Measurements from ENCODE around the gene FTO.
"Not testable (repeated sequence)": the region's sequence is repeated elsewhere in the genome, so short reads cannot be mapped to it uniquely, and the experiment has no call there.

Gene FTO

DNA sequence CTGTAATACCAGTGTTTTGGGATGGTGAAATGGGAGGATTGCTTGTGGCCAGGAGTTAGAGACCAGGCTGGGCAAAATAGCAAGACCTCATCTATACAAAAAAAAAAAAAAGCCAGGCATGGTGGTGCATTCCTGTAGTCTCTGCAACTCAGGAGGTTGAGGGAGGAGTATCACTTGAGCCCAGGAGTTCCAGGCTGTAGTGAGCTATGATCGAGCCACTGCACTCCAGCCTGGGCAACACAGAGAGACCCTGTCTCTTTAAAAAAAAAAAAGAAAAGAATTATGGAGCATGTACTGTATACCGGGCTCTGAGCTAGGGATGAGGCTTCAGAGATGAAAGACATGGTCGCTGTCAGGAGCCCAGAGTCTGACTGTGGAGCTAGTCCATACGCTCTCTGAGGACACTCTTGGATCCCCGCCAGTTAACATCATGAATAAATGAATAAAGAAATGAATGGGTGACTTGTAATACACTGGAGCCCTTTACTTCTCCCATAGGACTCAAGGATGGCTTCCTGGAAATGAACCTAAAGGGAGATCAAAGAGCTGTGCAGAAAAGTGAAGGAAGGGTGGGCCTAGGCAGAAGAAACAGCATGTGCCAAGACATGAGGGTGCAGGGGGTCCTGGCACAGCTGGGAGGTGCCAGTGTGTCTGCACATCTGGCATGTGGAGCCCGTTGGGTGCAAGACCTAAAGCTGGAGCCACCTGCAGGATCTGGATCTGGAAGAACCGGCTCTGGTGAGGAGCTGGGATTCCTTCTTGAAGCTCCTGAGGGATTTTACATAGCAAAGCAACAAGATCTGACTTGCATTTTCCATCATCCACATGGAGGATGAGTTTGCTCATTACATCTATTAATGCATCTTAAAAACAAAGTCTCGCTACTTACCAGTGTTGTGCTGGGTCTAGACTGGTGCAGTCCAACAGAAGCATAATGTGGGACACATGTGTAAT, 462.2 kb downstream of the FTO start:
- no peak for FAIRE-seq

DNA sequence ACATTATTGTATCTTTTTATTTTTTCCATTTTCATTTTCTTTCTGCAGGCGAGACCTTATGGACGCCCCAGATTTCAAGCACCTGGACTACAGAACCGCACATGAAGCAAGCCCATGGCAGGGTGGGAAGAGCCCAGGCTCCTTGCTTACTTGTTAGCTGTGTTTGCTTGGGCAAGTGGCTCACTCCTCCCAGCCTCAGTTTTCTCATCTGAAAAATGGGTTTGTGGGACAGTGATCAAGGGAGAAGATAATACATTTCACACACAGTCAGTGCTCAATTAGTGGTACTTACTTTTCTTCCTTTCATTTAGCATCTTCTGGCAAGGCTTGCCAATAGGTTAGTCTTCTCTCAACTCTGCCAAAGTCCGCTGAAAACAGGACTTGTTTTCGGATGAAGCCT, 465.2 kb downstream of the FTO start:
- FAIRE-seq, result no peak

DNA sequence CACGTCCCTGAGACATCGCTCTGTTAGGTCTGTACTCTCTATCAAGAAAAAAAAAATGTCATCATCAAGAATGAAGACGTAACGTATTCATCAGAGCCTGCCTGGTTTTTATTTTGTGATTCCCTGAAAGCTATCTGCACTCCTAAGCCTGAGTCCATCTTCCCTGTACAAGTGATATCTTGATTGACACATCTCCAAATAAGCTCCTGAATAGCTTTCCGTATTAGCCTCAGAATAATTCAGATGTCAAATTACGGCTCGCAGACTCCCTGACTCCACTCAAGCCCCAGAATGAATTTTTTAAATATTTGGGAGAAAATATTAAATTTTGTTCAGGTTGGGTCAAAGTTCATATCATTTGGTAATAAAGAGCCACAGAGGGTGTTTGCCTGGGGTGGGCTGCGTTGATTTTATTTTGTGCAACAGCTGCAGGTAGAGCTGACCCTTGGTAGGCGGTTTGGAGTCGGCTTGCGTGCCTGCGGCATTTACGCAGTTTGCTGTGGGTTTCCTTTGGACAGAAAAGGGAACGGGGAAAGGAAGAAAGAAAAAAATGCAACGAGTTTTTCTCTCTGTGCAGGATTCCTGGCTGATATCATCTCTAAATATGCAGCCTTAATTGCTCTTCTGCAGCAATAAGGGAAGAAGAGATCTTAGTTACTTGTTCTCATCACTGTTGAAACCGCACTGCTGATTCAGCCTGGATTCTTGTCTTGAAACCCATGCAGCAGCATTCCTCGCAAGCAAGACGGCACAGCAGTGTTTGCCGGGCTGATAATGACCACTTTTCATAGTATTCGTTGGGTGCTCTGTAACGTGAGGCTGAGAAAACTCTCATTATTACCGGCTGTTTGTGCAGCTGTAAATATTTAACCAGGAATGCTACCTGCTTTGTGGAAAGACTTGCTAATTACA, 467.9 kb downstream of the FTO start:
- no peak for FAIRE-seq

DNA sequence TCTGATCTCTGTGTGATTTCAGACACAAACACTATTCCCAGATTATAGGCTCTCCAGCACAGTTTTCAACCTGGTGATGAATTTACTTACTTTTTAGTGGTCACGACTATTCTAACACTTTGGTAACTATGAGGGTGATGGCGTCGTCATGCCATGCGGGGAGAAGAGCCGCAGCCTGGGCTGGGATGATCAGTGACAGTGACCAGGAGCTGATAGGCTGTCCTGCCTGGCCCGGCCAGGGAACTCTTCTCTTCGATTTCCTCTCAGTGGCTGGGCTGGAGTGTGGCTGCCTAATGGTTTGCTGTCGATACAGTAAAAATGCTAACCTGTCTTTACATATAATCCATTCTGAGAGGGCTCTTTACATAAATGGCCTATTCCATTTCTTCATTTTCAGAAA, 469.5 kb downstream of the FTO start:
- no peak for FAIRE-seq

DNA sequence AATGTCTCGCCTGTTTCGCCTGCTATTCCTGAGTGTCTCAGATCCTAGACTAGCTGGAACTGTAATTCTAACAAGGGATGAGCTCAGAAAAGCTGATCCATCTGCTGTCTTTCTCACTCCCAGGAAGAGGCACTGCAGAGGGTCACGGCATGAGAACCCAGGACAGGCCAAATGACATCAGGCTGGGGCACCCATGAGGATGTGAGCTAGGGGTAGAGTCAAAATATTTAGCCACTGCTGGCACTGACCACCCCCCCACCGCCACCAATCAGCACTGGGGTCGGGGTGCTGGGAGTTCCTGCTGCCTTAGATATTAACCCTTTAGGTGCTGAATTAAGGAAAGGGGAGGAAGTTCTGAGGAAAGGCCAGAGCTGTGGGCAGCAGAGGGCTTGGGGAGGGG, 470.2 kb downstream of the FTO start:
- no peak for FAIRE-seq

DNA sequence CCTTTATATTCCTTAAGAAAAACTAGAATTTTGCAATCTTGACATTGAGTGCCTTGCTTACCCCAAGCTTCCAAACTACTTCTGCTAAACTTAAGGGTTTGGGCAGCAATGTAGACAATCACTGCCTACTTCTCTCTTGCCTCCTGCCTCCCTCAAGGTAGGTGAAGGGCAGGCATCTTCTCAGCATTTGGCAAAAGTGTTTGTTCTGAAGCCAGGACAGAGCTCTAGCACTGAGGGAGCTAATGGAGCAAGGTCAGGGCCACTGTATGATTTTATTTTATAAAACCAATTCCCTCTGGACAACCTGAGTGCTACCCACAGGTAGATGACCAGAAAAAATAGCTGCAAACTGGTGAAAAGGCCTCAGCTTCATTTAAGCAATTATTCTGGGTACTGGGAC, 470.8 kb downstream of the FTO start:
- no peak for FAIRE-seq

DNA sequence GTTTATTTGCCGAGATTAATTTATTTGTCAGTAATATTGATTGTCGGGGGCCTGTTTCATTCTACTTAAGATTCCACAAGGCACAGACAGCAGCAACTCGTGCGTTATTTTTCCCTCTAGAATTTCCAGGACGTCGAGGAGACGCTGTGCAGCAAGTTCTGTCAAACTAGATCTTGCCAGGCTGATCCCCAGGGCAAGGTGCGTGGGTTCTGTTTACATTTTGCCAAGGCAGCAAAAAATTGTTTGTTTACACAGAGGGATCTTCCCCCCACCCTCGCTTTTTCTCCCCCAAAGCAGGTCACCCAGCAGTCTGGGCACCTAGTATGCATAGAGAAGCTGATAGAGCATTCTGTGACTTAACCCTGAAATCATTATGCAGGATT, 471.2 kb downstream of the FTO start:
- no peak for FAIRE-seq

DNA sequence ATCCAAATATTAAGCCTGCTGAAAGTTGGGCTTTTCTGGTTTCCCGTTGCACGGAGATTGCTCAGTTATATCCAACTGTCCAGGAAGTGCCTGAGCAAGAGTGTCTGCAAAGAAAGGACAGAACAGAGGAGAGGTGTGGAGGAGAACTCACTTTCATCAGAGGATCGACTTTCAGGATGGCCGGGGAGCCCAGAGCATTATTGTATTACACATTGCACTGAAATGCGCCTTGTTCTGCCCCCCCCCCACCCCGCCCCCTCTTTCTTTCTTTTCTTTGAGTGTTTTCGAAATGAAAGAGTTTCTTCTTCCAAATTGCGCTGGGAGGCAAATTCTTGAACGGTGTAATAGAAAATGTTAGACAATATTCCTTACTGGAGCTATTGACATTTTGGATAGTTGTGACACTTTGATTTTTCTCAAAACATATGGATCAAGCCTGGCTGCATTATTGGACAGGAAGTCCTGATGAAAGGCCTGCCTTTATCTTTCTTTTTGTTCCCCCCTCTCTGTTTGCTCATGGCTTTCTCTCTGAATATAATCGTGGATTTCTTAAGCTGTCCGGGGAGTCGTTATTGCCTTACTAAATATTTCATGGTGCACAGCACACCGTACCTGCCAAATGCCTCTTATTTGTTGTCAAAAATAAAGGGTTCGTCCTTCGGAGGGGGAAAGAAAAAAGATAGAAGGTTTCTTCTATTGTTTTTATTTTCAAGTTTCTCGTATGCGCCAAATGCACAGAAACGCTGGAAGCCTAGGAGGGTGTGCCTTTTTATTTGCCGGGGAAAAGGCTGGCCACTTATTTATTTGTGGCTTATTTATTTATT, 471.8 kb downstream of the FTO start:
- FAIRE-seq, result no peak

DNA sequence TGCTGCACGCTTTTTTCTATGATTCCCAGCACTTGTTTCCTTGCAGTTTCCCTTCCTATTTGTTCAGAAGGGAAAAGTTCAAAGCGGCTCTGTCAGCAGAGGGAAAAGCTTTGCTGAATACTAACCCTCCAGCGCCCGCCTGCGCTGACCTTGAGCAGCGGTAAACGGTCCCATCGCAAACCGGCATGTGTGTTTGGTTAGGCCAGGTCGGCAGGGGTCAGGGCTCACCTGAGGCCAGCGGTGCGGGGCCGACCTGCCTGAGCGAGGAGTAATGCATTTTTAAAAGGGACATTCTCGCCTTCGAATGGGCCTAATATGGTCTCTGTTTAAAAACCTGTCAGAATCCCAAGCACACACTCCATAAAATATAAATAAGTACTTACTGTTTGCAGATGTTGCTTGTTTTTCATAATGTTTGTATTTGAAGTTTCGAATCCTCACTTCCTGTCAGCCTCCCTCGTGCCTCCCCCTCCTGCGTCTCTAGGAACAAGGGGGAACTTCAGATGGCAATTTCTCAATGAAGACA, 472.5 kb downstream of the FTO start:
- FAIRE-seq, result no peak

DNA sequence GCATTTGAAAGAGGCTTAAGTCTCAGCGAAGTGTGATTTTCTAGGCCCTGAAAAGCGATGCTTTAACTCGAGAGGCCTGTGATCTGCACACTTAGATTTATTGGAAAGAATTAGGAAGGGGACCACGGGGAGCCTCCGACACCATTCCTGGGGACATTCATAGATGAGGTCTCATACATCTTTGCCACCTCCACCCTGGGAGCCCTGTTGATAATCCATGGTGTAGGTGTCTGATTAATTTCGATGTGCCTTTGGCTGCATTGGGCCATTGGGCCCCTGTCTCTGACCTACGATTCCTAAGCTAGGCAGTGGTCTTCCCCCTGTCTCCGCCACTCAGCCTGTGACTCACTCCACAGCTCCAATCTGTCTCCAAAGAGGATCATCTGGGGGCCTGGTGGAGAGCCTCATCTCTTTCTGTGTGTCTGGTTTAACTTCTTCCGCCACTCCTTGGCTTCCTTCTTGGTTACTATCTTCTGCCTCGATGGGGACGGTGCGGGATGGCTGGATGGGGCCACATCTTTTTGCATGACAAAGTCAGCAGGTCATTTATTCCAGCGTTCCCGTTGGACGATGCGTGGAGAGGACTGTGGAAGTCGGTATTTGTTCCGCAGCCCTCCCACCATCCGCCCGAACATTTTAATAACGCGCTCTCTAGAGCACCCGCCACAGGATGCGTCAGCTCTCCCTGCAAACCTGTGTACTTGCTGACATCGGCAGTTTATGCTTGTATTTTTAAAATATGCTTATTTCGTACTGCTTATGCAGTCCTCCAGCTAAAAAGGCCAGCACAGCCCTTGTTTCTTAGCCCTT, 473.3 kb downstream of the FTO start:
- no peak for FAIRE-seq

DNA sequence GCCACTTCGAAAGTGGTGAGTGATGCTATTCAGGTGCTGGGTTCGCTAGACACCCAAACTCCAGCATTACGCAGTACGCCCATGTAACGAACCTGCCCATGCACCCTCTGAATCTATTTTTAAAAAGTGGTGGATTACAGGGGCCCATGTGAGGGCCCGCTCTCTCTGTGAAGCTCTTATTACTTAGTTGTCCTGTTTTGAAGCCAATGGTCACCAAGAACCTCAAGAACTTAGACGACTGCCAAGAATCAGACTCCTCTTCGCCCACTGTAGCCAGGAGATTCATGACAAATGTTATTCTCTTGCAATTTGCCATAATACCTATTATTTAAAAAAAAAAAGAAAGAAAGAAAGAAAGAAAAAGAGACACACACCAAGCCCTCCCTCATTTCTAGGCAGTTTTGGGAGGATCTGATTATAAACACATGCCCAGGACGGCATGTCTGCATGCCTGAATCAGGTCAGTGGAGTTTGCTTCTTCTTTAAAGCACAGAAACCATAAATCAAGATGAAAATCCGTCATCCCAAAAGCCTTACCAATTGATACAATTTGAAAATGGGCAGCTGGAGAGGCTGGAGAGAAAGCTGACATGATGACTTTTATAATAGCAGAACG, 474.0 kb downstream of the FTO start:
- no peak for FAIRE-seq

DNA sequence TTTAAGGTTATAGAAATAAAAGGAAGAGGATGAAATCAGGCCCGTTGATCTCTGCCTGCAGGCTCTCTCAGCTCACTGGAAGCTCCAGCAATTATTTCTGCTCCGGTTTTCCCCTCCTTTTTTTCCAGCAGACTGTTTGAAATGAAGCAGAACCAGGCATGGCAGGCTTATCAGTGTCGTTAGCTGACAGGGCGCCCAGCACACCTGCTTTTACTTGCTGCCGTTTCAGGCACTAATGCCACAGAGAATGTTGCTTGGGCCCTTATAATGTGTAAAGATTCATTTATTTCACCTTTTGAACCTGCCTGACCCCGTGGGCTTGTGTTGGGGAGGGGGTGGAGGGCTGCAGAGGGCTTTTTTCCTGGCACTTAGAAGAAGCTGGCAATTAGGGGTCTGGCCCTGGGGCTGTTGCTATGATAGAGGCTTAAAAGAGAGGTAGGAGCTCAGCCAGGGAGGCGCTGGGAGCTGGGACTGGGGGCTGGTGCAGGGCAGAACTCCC, 474.6 kb downstream of the FTO start:
- FAIRE-seq, result no peak

DNA sequence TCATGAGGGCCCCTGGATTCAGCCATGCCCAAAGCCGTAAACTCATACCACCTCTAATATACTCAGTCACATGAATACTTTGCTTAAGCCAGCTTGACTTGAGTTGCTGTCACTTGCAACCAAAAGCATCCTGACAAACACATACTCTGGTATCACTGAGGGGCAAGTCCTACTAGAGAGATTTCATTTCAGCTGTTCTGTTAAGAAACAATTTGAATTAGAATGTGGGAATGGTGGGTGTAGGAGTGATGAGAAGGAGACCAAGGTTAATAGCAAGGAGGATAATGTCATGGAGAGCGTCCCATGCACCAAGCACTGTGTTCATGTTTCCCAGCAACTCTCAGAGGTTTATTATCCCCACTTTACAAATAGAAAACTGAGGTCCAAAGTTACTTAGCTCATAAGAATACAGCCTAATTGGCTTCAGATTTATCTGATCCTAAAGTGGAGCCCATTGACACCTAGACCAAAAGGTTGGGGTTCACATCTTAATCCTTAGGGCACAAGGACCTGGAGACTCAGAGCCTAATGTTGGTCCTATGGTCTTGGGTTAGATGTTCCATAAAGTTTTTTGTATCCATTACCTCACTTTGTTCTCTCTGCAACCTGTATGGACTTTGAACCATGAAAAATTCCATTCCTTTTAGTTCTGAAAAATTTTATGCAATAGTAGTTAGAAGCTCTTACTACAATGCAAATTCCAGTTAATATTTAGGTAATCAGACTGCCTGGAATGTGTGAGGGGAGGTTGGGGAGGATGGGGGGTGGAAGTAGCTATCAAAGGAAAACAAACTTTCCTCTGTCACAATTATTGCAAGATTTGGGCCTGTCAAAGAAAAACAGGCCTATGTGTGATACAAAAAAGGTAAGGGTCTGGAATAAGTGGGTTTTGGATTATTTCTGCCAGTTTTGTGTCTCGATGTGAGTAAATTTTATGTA, 476.7 kb downstream of the FTO start:
- FAIRE-seq, result no peak

DNA sequence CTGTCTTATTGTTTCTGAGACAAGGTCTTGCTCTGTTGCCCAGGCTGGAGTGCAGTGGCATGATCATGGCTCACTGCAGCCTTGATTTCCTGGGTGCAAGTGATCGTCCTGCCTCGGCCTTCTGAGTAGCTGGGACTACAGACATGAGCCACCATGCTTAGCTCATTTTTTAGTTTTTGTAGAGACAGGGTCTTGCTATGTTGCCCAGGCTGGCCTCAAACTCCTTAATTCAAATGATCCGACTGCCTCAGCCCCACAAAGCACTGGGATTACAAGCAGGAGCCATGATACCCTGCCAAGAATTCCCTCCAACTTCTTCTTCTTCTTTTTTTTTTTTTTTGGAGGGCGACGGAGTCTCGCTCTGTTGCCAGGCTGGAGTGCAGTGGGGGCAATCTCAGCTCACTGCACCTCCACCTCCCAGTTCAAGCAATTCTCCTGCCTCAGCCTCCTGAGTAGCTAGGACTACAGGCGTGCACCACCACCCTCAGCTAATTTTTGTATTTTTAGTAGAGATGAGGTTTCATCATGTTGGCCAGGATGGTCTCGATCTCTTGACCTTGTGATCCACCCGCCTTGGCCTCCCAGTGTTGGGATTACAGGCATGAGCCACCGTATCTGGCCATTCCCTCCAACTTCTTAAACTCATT, 477.9 kb downstream of the FTO start:
- FAIRE-seq, result not testable (repeated sequence)

DNA sequence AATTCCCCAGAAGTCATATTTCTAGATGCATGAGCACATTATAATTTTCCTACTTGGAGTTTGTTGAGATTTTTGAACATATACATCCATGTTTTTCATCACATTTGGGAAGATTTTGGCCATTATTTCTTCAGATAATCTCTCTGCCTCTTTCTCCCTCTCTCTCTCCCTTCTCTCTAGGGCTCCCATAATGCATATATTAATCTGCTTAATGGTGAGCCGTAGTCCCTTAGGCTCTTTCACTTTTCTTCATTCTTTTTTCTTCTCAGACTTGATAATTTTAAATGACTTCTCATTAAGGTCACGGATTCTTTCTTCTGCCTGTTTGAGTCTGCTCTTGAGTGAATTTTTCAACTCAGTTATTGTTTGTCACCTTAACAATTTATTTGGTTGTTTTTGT, 481.1 kb downstream of the FTO start:
- FAIRE-seq, result no peak

DNA sequence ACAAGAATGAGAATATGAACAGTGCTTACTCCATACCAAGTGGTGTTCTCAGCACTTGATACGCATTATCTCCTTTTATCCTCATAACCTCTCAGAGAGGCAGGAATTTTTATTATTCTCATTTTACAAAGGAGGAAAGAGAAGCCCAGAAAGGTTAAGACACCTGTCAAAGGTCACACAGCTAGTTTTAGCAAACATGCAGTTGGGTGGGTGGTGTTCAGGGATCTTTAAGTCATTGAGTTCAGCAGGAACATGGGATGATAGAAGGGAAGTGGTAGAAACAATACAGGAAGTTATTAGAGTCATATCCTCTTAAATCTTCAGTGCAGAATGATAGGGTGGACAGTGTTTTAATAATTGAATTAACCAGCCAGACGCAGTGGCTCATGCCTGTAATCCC, 487.2 kb downstream of the FTO start:
- FAIRE-seq, result no peak

DNA sequence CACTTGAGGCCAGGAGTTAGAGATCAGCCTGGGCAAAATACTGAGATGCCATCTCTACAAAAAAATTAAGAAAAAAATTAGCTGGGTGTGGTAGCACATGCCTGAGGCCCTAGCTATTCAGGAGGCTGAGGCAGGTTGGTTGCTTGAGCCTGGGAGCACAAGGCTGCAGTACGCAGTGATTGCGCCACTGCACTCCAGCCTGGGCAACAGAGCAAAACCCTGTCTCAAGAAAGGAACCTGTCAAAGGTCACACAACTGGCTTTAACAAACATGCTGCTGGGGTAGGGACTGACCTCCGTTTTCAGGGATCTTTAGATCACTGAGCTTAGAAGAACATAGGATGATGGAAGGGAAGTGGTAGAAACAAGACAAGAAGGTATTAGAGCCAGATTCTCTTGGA, 487.6 kb downstream of the FTO start:
- FAIRE-seq, result no peak

DNA sequence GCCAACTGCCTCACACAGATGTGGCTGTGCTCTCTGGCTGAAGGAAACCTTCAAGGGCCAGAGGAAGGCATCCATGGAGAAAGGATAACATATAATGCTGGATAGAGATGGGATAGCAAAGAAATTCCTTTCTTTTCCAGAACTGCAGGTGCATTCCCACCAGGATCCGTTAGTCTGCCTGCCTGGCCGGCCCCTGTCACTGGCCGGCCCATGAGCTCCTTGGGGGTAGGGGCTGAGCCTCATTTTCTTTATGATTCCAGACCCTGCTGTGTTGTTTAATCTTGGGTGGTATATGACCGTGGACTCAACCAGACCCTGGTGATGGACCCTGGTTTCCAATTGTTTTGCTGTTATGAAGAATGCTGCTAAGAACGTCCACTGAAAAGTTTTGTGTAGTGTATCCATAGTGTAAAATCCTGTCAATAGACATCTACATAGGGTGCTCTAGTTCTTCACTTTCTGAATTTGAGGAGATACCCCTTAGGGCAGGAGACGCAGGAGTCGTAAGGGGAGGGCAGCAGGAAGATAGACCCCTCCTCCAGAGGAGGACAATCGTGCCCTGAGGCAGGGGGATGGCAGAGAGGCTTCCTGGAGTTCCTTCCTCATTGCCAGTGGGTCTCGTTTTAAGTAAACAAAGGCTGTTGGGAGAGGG, 489.2 kb downstream of the FTO start:
- FAIRE-seq, result no peak
